MM.1S (cell line): ENCODE measurements around the gene POLR2E.

ENCODE experiments used
- DNase-seq: peaks from one replicate; pipeline ENCODE4 v3.0.0-alpha.2; 2015
- H2AFZ ChIP-seq: fragments of 300-600 bp; sonication (generic); 2 replicates; pipeline ENCODE4 v1.6.0; 2016; ENCODE audit warnings: antibody characterized with exemption, low read length
- H3F3A ChIP-seq: fragments of 300-600 bp; sonication (generic); 2 replicates; pipeline ENCODE4 v1.6.1; 2016; ENCODE audit warnings: mild to moderate bottlenecking, antibody characterized with exemption, low read length, moderate library complexity, mixed read lengths; ENCODE audit not compliant: insufficient read depth
- H3K27ac ChIP-seq: fragments of 300-600 bp; sonication (generic); 2 replicates; pipeline ENCODE4 v1.5.1; 2016; ENCODE audit warnings: mild to moderate bottlenecking, low read length
- H3K27me3 ChIP-seq: fragments of 300-600 bp; sonication (generic); replicated peaks from 2 replicates; pipeline ENCODE4 v1.6.0; 2016; ENCODE audit warnings: low read length; ENCODE audit not compliant: insufficient read depth
- H3K36me3 ChIP-seq: fragments of 300-600 bp; sonication (generic); replicated peaks from 2 replicates; pipeline ENCODE4 v1.6.1; 2016; ENCODE audit warnings: mild to moderate bottlenecking, low read length, mixed read lengths; ENCODE audit not compliant: insufficient read depth
- H3K4me1 ChIP-seq: fragments of 300-600 bp; sonication (generic); 2 replicates; pipeline ENCODE4 v1.6.1; 2016; ENCODE audit warnings: low read length, mixed read lengths
- H3K4me2 ChIP-seq: fragments of 300-600 bp; sonication (generic); 2 replicates; pipeline ENCODE4 v1.6.0; 2016; ENCODE audit warnings: low read depth, low read length
- H3K4me3 ChIP-seq: fragments of 300-600 bp; sonication (generic); 2 replicates; pipeline ENCODE4 v1.5.1; 2016; ENCODE audit warnings: low read length, mixed read lengths
- H3K79me2 ChIP-seq: fragments of 300-600 bp; sonication (generic); 2 replicates; pipeline ENCODE4 v1.6.1; 2016; ENCODE audit warnings: mixed run types, low read length, mixed read lengths
- H3K9ac ChIP-seq: fragments of 300-600 bp; sonication (generic); 2 replicates; pipeline ENCODE4 v1.6.1; 2016; ENCODE audit warnings: low read length, mixed read lengths
- H3K9me2 ChIP-seq: fragments of 300-600 bp; sonication (generic); replicated peaks from 2 replicates; pipeline ENCODE4 v1.6.1; 2016; ENCODE audit warnings: mild to moderate bottlenecking, low read length, mixed read lengths; ENCODE audit not compliant: insufficient read depth
- H3K9me3 ChIP-seq: fragments of 300-600 bp; sonication (generic); replicated peaks from 2 replicates; pipeline ENCODE4 v1.6.1; 2016; ENCODE audit warnings: mild to moderate bottlenecking, low read length, mixed read lengths; ENCODE audit not compliant: insufficient read depth
- H4K20me1 ChIP-seq: fragments of 300-600 bp; sonication (generic); 2 replicates; pipeline ENCODE4 v1.6.1; 2016; ENCODE audit warnings: mild to moderate bottlenecking, low read length, moderate library complexity, mixed read lengths; ENCODE audit not compliant: insufficient read depth
- CTCF ChIP-seq: fragments of 300-600 bp; sonication (generic); IDR thresholded peaks from 2 replicates; pipeline ENCODE4 v1.5.1; 2016; ENCODE audit warnings: antibody characterized with exemption, low read length, mixed read lengths
- EZH2 ChIP-seq: fragments of 300-600 bp; sonication (generic); optimal IDR thresholded peaks from 2 replicates; pipeline ENCODE3; 2017; ENCODE audit warnings: low read depth, mild to moderate bottlenecking, antibody characterized with exemption, low read length, mixed read lengths
- EZH2phosphoT487 ChIP-seq: fragments of 300-600 bp; sonication (generic); IDR thresholded peaks from 2 replicates; pipeline ENCODE4 v1.6.1; 2018; ENCODE audit warnings: antibody characterized with exemption, low read length

POLR2E gene

GRCh38 chr19:1040476-1041271 is 54.5 kb downstream of the POLR2E start:
- TF ChIP-seq CTCF: no peak
- TF ChIP-seq EZH2phosphoT487: no peak
- no peak for TF ChIP-seq EZH2
- H3K9ac ChIP-seq: peak overlapping the region; percentile 52; the same call in 1 of the 2 replicates
- H3K27me3 ChIP-seq: no peaks in the 10 kb centered on the region
- no peaks in the 10 kb centered on the region for H4K20me1 ChIP-seq
- H3K4me3 ChIP-seq: peak overlapping the region; percentile 72
- peaks cover 37% of the 10 kb centered on the region for H3K4me1 ChIP-seq
- no peaks in the 10 kb centered on the region for H3K9me2 ChIP-seq
- peak overlapping the region; percentile 66 for H3K4me2 ChIP-seq
- peaks cover 38% of the 10 kb centered on the region for H3F3A ChIP-seq
- H3K36me3 ChIP-seq: no peaks in the 10 kb centered on the region; the same call in 1 of the 2 replicates
- H3K79me2 ChIP-seq: peaks cover 24% of the 10 kb centered on the region
- no peaks in the 10 kb centered on the region for H3K9me3 ChIP-seq
- peak overlapping the region; percentile 18; the same call in 1 of the 2 replicates for H2AFZ ChIP-seq
- H3K27ac ChIP-seq: peak overlapping the region; percentile 13; the same call in 1 of the 2 replicates
- peak; percentile 98 for DNase-seq

- no peaks in the 10 kb centered on the region for H3K27me3 ChIP-seq
- peaks cover 29% of the 10 kb centered on the region for H3K79me2 ChIP-seq
- no peaks in the 10 kb centered on the region; the same call in 1 of the 2 replicates for H3K36me3 ChIP-seq
- no peaks in the 10 kb centered on the region for H4K20me1 ChIP-seq
- peak within 1 kb of the TSS; percentile 66 for H3K4me2 ChIP-seq
- H3K27ac ChIP-seq: peak within 1 kb of the TSS; percentile 89; the same call in 1 of the 2 replicates
- no peaks in the 10 kb centered on the region for H3K9me3 ChIP-seq
- H3F3A ChIP-seq: peaks cover 40% of the 10 kb centered on the region
- TF ChIP-seq EZH2phosphoT487 (no peak), EZH2 (no peak), CTCF (no peak)
- H3K9ac ChIP-seq: peak within 1 kb of the TSS; percentile 52; the same call in 1 of the 2 replicates
- peak within 1 kb of the TSS; percentile 18; the same call in 1 of the 2 replicates for H2AFZ ChIP-seq
- DNase-seq: peak; percentile 100
- no peaks in the 10 kb centered on the region for H3K9me2 ChIP-seq
- H3K4me1 ChIP-seq: peaks cover 37% of the 10 kb centered on the region
- peak within 1 kb of the TSS; percentile 72 for H3K4me3 ChIP-seq
These were observed 55.3 kb downstream of the POLR2E start, which contains the start of gene ABCA7 for GRCh38 chr19:1039646-1040475. Gene ABCA7, plus strand, starts transcription at chr19:1040107. Its CDS starts 1,255 bp downstream, at chr19:1041362.

GRCh38 chr19:1038978-1039645 is 56.1 kb downstream of the POLR2E start:
- Histone ChIP-seq H4K20me1 (no peaks in the 10 kb centered on the region), H3K9me2 (no peaks in the 10 kb centered on the region), H3K36me3 (no peaks in the 10 kb centered on the region), H3K9ac (peak overlapping the region; percentile 8; the same call in 1 of the 2 replicates), H3K79me2 (peaks cover 29% of the 10 kb centered on the region), H3K9me3 (no peaks in the 10 kb centered on the region), H3K4me3 (peak overlapping the region; percentile 72), H3K27ac (peak overlapping the region; percentile 89; the same call in 1 of the 2 replicates), H3K4me1 (peaks cover 37% of the 10 kb centered on the region), H3K4me2 (peak overlapping the region; percentile 66), H3K27me3 (no peaks in the 10 kb centered on the region), H2AFZ (no peak overlapping the region), H3F3A (peaks cover 40% of the 10 kb centered on the region)
- DNase-seq: peak; percentile 28
- TF ChIP-seq CTCF: no peak; the same call in 1 of the 2 replicates
- TF ChIP-seq EZH2: no peak
- no peak for TF ChIP-seq EZH2phosphoT487
